ENCODE measurements around the gene SLC35E3. TPM values are rescaled to one million over a fixed set of nuclear protein-coding genes. Genes with fewer than 3 reads are reported as not detected.
"Not testable (repeated sequence)": the region's sequence is repeated elsewhere in the genome, so short reads cannot be mapped to it uniquely, and the experiment has no call there.

The SLC35E3 gene
- total RNA-seq, 6 experiments from 2014 or later, result 2.4 to 7.7 (median 6.7) TPM

DNA sequence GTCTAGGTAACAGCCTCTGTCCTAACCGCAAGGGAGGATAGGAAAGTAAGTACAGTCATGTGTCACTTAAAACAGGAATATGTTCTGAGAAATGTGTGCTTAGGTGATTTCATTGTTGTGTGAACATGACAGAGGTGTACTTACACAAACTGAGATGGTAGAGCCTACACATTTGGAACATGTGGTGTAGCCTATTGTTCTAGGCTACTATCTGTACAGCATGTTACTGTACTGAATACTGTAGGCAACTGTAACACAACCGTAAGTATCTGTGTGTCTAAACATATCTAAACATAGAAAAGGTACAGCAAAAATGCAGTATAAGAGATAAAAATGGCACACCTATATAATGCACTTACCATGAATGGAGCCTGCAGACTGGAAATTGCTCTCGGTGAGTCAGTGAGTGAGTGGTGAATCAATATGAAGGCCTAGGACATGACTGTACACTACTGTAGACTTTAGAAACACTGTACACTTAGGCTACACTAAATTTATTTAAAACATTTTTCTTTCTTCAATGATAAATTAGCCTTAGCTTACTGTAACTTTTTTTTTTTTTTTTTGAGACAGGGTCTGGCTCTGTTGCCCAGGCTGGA, 48.8 kb downstream of the SLC35E3 start:
- ATAC-seq, result no peak
- intact Hi-C loops (cut with DNase I), result no loop called here
- H3K36me3 ChIP-seq, result no peaks in the 10 kb centered on the region
- H3K9me3 ChIP-seq, result no peaks in the 10 kb centered on the region
- TF ChIP-seq, protein P1, sequence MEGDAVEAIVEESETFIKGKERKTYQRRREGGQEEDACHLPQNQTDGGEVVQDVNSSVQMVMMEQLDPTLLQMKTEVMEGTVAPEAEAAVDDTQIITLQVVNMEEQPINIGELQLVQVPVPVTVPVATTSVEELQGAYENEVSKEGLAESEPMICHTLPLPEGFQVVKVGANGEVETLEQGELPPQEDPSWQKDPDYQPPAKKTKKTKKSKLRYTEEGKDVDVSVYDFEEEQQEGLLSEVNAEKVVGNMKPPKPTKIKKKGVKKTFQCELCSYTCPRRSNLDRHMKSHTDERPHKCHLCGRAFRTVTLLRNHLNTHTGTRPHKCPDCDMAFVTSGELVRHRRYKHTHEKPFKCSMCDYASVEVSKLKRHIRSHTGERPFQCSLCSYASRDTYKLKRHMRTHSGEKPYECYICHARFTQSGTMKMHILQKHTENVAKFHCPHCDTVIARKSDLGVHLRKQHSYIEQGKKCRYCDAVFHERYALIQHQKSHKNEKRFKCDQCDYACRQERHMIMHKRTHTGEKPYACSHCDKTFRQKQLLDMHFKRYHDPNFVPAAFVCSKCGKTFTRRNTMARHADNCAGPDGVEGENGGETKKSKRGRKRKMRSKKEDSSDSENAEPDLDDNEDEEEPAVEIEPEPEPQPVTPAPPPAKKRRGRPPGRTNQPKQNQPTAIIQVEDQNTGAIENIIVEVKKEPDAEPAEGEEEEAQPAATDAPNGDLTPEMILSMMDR (IDR thresholded peaks at IDR 0.05), result no peak
- no peak for TF ChIP-seq POLR2A (IDR thresholded peaks at IDR 0.05)
- H3K27me3 ChIP-seq, result no peaks in the 10 kb centered on the region
- H3K4me1 ChIP-seq, result no peaks in the 10 kb centered on the region
- WGBS (ENCODE audit: insufficient coverage, low coverage, low lambda C conversion rate, missing lambda C conversion rate), result 92% methylated on average over 2 of the region's 3 CpGs
- no peak for DNase-seq
- H3K27ac ChIP-seq, result no peak overlapping the region
- no peak overlapping the region for H3K4me3 ChIP-seq

DNA sequence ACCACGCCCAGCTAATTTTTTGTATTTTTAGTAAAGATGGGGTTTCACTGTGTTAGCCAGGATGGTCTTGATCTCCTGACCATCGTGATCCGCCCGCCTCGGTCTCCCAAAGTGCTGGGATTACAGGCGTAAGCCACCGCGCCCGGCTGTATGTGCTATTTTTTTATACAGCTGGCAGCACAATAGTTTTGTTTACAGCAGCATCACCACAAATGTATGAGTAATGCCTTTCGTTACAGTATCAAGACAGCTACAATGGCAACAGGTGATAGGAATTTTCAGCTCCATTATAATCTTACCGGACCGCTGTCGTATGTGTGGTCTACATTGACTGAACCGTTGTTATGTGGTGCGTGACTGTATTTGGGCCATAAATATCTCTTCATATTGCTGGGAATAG, 50.4 kb downstream of the SLC35E3 start:
- Histone ChIP-seq H3K27ac (no peak overlapping the region), H3K36me3 (no peaks in the 10 kb centered on the region), H3K9me3 (no peaks in the 10 kb centered on the region), H3K27me3 (no peaks in the 10 kb centered on the region), H3K4me1 (no peaks in the 10 kb centered on the region), H3K4me3 (no peak overlapping the region)
- no peak for TF ChIP-seq POLR2A (IDR thresholded peaks at IDR 0.05)
- TF ChIP-seq, protein P1 (IDR thresholded peaks at IDR 0.05), result no peak
- no peak for DNase-seq
- intact Hi-C loops (cut with DNase I), result no loop called here
- no peak for ATAC-seq
- 94% methylated on average over 15 of the region's 15 CpGs for WGBS (ENCODE audit: insufficient coverage, low coverage, low lambda C conversion rate, missing lambda C conversion rate)

DNA sequence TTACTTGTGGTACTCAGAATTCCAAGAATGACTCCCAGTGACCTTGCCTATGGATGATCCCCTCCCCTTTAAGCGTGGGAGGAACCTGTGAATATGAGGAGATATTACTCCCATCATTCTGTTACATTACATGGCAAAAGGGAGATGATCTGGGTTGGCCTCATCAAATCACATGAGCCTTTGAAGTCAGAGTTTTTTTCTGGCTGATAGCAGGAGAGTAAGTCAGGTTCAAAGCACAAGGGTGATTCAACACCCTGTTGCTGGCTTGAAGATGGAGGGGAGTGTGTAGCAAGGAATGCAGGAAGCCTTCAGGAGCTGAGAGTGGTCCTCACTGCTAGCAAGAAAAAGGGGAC, 52.9 kb downstream of the SLC35E3 start:
- H3K4me3 ChIP-seq, result no peak overlapping the region
- ATAC-seq (no peak), DNase-seq (no peak)
- TF ChIP-seq POLR2A (IDR thresholded peaks at IDR 0.05), result no peak
- TF ChIP-seq, protein P1 (IDR thresholded peaks at IDR 0.05), result no peak
- H3K9me3 ChIP-seq, result no peaks in the 10 kb centered on the region
- WGBS (ENCODE audit: insufficient coverage, low coverage, low lambda C conversion rate, missing lambda C conversion rate), result 100% methylated on average over 1 of the region's 1 CpG
- H3K36me3 ChIP-seq, result no peaks in the 10 kb centered on the region
- H3K27ac ChIP-seq, result no peak overlapping the region
- H3K4me1 ChIP-seq, result no peaks in the 10 kb centered on the region
- intact Hi-C loops (cut with DNase I), result no loop called here
- no peaks in the 10 kb centered on the region for H3K27me3 ChIP-seq

DNA sequence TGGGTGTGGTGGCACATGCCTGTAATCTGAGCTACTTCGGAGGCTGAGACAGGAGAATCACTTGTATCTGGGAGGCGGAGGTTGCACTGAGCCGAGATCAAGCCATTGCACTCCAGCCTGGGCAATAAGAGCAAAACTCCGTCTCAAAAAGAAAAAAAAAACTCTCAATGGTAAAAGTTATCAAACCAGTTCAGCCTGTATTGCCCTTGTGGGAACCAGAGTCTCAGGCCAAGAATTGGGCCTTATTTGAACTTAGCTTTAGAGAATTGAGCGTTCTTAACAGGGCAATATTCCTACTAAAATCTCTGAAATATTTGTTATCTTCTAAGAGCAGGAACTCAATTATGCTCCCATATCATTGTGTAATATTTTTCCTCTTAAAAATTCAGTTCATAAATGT, 54.3 kb downstream of the SLC35E3 start:
- 87% methylated on average over 5 of the region's 5 CpGs for WGBS (ENCODE audit: insufficient coverage, low coverage, low lambda C conversion rate, missing lambda C conversion rate)
- H3K4me1 ChIP-seq, result peaks cover 0 to 3% (median 0%) of the 10 kb centered on the region in 4 donors
- no peak for TF ChIP-seq POLR2A (IDR thresholded peaks at IDR 0.05)
- TF ChIP-seq, protein P1 (IDR thresholded peaks at IDR 0.05), result no peak
- no peaks in the 10 kb centered on the region for H3K27me3 ChIP-seq
- H3K27ac ChIP-seq, result no peak overlapping the region
- H3K4me3 ChIP-seq, result no peak overlapping the region
- no peaks in the 10 kb centered on the region for H3K9me3 ChIP-seq
- intact Hi-C loops (cut with DNase I), result no loop called here
- ATAC-seq (no peak), DNase-seq (no peak)
- no peaks in the 10 kb centered on the region for H3K36me3 ChIP-seq

DNA sequence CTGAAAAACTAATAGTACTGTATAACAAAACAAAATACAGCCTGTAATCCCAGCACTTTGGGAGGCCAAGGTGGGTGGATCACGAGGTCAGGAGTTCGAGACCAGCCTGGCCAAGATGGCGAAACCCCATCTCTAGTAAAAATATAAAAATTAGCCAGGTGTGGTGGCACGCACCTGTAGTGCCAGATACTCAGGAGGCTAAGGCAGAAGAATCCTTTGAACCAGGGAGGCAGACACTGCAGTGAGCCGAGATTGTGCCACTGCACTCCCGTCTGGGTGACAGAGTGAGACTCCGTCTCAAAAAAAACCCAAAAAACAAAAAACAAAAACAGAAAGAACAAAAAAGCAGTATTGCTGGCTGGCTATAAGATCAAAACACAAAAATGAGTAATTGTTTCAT, 55.1 kb downstream of the SLC35E3 start:
- DNase-seq; H3K36me3 ChIP-seq; ATAC-seq; H3K4me1 ChIP-seq; H3K27me3 ChIP-seq; H3K9me3 ChIP-seq; intact Hi-C loops (cut with DNase I); H3K4me3 ChIP-seq; H3K27ac ChIP-seq: not testable (repeated sequence)
- WGBS (ENCODE audit: insufficient coverage, low coverage, low lambda C conversion rate, missing lambda C conversion rate), result 90% methylated on average over 7 of the region's 7 CpGs

DNA sequence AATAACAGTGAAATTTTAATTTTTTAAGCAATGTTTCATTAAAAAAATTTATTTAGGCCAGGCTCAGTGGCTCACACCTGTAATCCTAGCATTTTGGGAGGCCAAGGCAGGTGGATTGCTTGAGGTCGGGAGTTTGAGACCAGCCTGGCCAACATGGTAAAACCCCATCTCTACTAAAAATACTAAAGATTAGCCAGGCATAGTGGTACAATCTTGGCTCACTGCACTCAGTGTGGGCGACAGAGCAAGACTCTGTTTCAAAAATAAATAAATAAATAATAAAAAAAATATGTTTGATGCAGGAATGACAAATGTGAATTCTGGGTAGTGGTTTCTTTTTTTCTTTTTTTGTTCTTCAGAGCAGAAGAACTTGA, 56.4 kb downstream of the SLC35E3 start:
- H3K4me1 ChIP-seq; H3K36me3 ChIP-seq; H3K9me3 ChIP-seq; H3K27me3 ChIP-seq; DNase-seq; intact Hi-C loops (cut with DNase I); H3K27ac ChIP-seq; ATAC-seq; H3K4me3 ChIP-seq: not testable (repeated sequence)
- 82% methylated on average over 2 of the region's 2 CpGs for WGBS (ENCODE audit: insufficient coverage, low coverage, low lambda C conversion rate, missing lambda C conversion rate)

DNA sequence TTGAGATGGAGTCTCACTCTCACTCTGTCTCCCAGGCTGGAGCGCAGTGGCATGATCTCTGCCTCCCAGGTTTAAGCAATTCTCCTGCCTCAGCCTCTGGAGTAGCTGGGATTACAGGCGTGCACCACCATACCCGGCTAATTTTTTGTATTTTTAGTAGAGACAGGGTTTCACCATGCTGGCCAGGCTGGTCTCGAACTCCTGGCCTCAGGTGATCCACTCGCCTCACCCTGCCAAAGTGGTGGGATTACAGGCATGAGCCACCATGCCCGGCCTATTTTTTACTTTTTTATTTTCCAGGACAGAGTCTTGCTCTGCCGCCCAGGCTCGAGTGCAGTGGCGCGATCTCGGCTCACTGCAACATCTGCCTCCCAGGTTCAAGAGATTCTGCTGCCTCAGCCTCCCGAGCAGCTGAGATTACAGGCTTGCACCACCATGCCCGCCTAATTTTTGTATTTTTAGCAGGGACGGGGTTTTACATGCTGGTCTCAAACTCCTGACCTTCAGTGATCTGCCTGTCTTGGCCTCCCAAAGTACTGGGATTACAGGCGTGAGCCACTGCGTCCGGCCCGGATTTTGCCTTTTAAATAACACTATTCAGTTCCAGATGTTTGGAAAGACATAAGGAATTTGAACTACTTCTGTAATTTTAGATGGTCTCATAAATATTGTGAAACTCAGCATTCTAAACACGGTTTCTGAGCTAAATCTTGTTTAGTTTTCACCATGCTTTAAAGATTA, 57.1 kb downstream of the SLC35E3 start:
- intact Hi-C loops (cut with DNase I); H3K27ac ChIP-seq; ATAC-seq; H3K27me3 ChIP-seq; H3K36me3 ChIP-seq; H3K4me3 ChIP-seq; H3K4me1 ChIP-seq; H3K9me3 ChIP-seq; DNase-seq: not testable (repeated sequence)
- WGBS (ENCODE audit: insufficient coverage, low coverage, low lambda C conversion rate, missing lambda C conversion rate), result 88% methylated on average over 11 of the region's 19 CpGs

Data from right lobe of liver (tissue), 6 donors.